ENCODE data around the gene GMPR2. TPM values are rescaled to one million over a fixed set of nuclear protein-coding genes. Genes with fewer than 3 reads are reported as not detected.
A peak's percentile ranks its signal among the peaks of the same experiment; 100 is the strongest.

GMPR2 gene
- total RNA-seq, 1 experiment from 2014 or later = 76.9 TPM

- Histone ChIP-seq H3K4me1 (peaks cover 5% of the 10 kb centered on the region), H3K36me3 (ENCODE audit: control insufficient read depth, insufficient read depth, low read length) (no peaks in the 10 kb centered on the region), H3K4me3 (ENCODE audit: low read depth, low read length) (peak overlapping the region; percentile 95), H3K27me3 (replicated peaks; ENCODE audit: control insufficient read depth, insufficient read depth, low read length) (no peaks in the 10 kb centered on the region), H3K9me3 (no peaks in the 10 kb centered on the region)
- TSS peak; percentile 41 for BruUV-seq (replicated peaks)
- intact Hi-C loops (cut with micrococcal nuclease; ENCODE audit: unreplicated experiment) = loop anchor here (1.0 kb wide), 3 partner anchors 25 to 36 kb away; no protein-coding TSS in a partner anchor
- CTCF ChIA-PET = interaction anchor here (0.6 to 1.9 kb wide), 11 partner anchors 8 to 136 kb away, joined by 3 to 42 read pairs (median 5); partner anchors contain the start of genes CIDEB and TINF2
- H3K27ac Mint-ChIP-seq (ENCODE audit: unreplicated experiment) = peak overlapping the region; percentile 74
- H3K4me3 Mint-ChIP-seq (ENCODE audit: unreplicated experiment) = peak overlapping the region; percentile 76
- peaks cover 11% of the 10 kb centered on the region for H3K4me1 Mint-ChIP-seq (ENCODE audit: low read depth, unreplicated experiment)
- no peak for DNase-seq
- no peak for TF ChIP-seq CTCF (IDR thresholded peaks at IDR 0.05; ENCODE audit: insufficient read depth in 1 of 2, low read depth in 1 of 2, low read length in 1 of 2, severe bottlenecking in 1 of 2, unreplicated experiment in 1 of 2)
- H3K36me3 Mint-ChIP-seq (ENCODE audit: insufficient read depth, unreplicated experiment) = peaks cover 6% of the 10 kb centered on the region
- POLR2A ChIA-PET = interaction anchor here (0.6 to 2.1 kb wide), 5 partner anchors 10 to 117 kb away, joined by 3 to 39 read pairs (median 4); partner anchors contain the start of gene TINF2
- no peaks in the 10 kb centered on the region for H3K27me3 Mint-ChIP-seq (ENCODE audit: insufficient read depth, unreplicated experiment)
- no peaks in the 10 kb centered on the region for H3K9me3 Mint-ChIP-seq (ENCODE audit: unreplicated experiment)
These were observed 39.1 kb downstream of the GMPR2 start for GRCh38 chr14:24271834-24272263.

DNA sequence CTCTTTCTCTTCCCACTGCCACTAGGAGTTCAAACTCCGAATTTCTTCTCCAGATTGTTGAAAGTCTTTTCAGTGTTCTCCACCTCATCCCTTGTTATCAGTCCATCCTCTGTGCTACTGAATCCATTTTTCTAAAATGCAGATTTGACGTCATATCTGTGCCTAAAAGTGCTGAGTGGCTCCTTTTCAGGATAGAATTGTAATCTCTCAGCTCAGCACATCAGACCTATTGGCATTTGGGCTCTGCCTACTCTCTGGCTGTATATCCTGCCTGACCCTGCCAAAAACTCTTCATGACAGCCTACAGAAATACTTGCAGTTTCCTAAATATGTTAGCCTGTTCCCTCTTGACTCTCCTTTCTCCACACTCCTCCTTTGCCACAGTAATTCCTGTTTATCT lies 39.7 kb downstream of the GMPR2 start:
- Histone ChIP-seq H3K4me3 (ENCODE audit: low read depth, low read length) (no peak overlapping the region), H3K27me3 (replicated peaks; ENCODE audit: control insufficient read depth, insufficient read depth, low read length) (no peaks in the 10 kb centered on the region), H3K4me1 (peaks cover 5% of the 10 kb centered on the region), H3K36me3 (ENCODE audit: control insufficient read depth, insufficient read depth, low read length) (no peaks in the 10 kb centered on the region), H3K9me3 (no peaks in the 10 kb centered on the region)
- no peaks in the 10 kb centered on the region for H3K9me3 Mint-ChIP-seq (ENCODE audit: unreplicated experiment)
- POLR2A ChIA-PET = interaction anchor here (2.1 kb wide), 1 partner anchor 30 kb away, joined by 39 read pairs; the partner anchor contains the start of gene TINF2
- peaks cover under 1% of the 10 kb centered on the region for H3K36me3 Mint-ChIP-seq (ENCODE audit: insufficient read depth, unreplicated experiment)
- CTCF ChIA-PET = interaction anchor here (0.6 to 1.9 kb wide), 3 partner anchors 20 to 36 kb away, joined by 3 to 42 read pairs (median 9); partner anchors contain the start of gene TINF2
- H3K4me1 Mint-ChIP-seq (ENCODE audit: low read depth, unreplicated experiment) = peaks cover 11% of the 10 kb centered on the region
- no TSS peak for BruUV-seq (replicated peaks)
- no peaks in the 10 kb centered on the region for H3K27me3 Mint-ChIP-seq (ENCODE audit: insufficient read depth, unreplicated experiment)
- H3K4me3 Mint-ChIP-seq (ENCODE audit: unreplicated experiment) = peak overlapping the region; percentile 76
- no peak for DNase-seq
- H3K27ac Mint-ChIP-seq (ENCODE audit: unreplicated experiment) = peak overlapping the region; percentile 74
- no peak for TF ChIP-seq CTCF (IDR thresholded peaks at IDR 0.05; ENCODE audit: insufficient read depth in 1 of 2, low read depth in 1 of 2, low read length in 1 of 2, severe bottlenecking in 1 of 2, unreplicated experiment in 1 of 2)
- intact Hi-C loops (cut with micrococcal nuclease; ENCODE audit: unreplicated experiment) = no loop called here

GRCh38 chr14:24273422-24273998 lies 40.8 kb downstream of the GMPR2 start:
- BruUV-seq (replicated peaks) = no TSS peak
- Mint-ChIP-seq H3K4me1 (ENCODE audit: low read depth, unreplicated experiment) (peaks cover 11% of the 10 kb centered on the region), H3K4me3 (ENCODE audit: unreplicated experiment) (no peak overlapping the region), H3K27me3 (ENCODE audit: insufficient read depth, unreplicated experiment) (no peaks in the 10 kb centered on the region), H3K27ac (ENCODE audit: unreplicated experiment) (no peak overlapping the region), H3K36me3 (ENCODE audit: insufficient read depth, unreplicated experiment) (no peaks in the 10 kb centered on the region), H3K9me3 (ENCODE audit: unreplicated experiment) (no peaks in the 10 kb centered on the region)
- Histone ChIP-seq H3K4me3 (ENCODE audit: low read depth, low read length) (no peak overlapping the region), H3K9me3 (no peaks in the 10 kb centered on the region), H3K27me3 (replicated peaks; ENCODE audit: control insufficient read depth, insufficient read depth, low read length) (no peaks in the 10 kb centered on the region), H3K36me3 (ENCODE audit: control insufficient read depth, insufficient read depth, low read length) (no peaks in the 10 kb centered on the region), H3K4me1 (peaks cover 5% of the 10 kb centered on the region)
- DNase-seq = no peak
- no peak for TF ChIP-seq CTCF (IDR thresholded peaks at IDR 0.05; ENCODE audit: insufficient read depth in 1 of 2, low read depth in 1 of 2, low read length in 1 of 2, severe bottlenecking in 1 of 2, unreplicated experiment in 1 of 2)
- POLR2A ChIA-PET = no interaction called here
- CTCF ChIA-PET = no interaction called here
- intact Hi-C loops (cut with micrococcal nuclease; ENCODE audit: unreplicated experiment) = no loop called here

Measured in Caco-2 (cell line).